H7 (cell line): Measurements from ENCODE around the gene MAD2L2. TPM values are rescaled to one million over a fixed set of nuclear protein-coding genes. Genes with fewer than 3 reads are reported as not detected.

ENCODE experiments used
- DNase-seq: peaks from one replicate; pipeline ENCODE4 v3.0.0; 2012
- H3K27me3 ChIP-seq: 2 replicates; pipeline ENCODE4 v1.6.0; 2011; ENCODE audit warnings: mild to moderate bottlenecking, low read length; ENCODE audit not compliant: control insufficient read depth, insufficient read depth
- H3K36me3 ChIP-seq: replicated peaks from 2 replicates; pipeline ENCODE4 v1.5.1; 2011; ENCODE audit warnings: low read length; ENCODE audit not compliant: control insufficient read depth, insufficient read depth
- H3K4me3 ChIP-seq: 2 replicates; pipeline ENCODE4 v1.5.1; 2011; ENCODE audit warnings: low read depth, mild to moderate bottlenecking, control low read depth, low read length, moderate library complexity; ENCODE audit not compliant: insufficient read depth
- total RNA-seq: library from RNA; depleted of rRNA; stranded (reverse); fragments of >200 nt; shearing (Covaris generic); gene quantifications from 2 replicates; pipeline ENCODE4 v1.2.3, GENCODE V29; 2014

Gene MAD2L2
- total RNA-seq, 1 experiment from 2014 or later = 786 TPM

- peaks cover 26% of the 10 kb centered on the region for H3K36me3 ChIP-seq
- DNase-seq = peak; percentile 86
Observed at GRCh38 chr1:11680270-11681070, 478 bp downstream of the MAD2L2 start.

GRCh38 chr1:11678442-11678841 is 2.5 kb downstream of the MAD2L2 start:
- no peaks in the 10 kb centered on the region for H3K27me3 ChIP-seq
- DNase-seq = no peak
- H3K4me3 ChIP-seq = no peak overlapping the region
- H3K36me3 ChIP-seq = peaks cover 41% of the 10 kb centered on the region

More at GRCh38 chr1:11680270-11681070, 478 bp downstream of the MAD2L2 start:
- Histone ChIP-seq H3K4me3 (peak overlapping the region; percentile 99), H3K27me3 (no peaks in the 10 kb centered on the region)

GRCh38 chr1:11676386-11677103 is 4.4 kb downstream of the MAD2L2 start:
- DNase-seq = peak; percentile 76
- peaks cover 53% of the 10 kb centered on the region for H3K36me3 ChIP-seq
- H3K4me3 ChIP-seq = no peak overlapping the region
- H3K27me3 ChIP-seq = no peaks in the 10 kb centered on the region

- no peak overlapping the region for H3K4me3 ChIP-seq
- no peaks in the 10 kb centered on the region for H3K27me3 ChIP-seq
- peaks cover 61% of the 10 kb centered on the region for H3K36me3 ChIP-seq
- DNase-seq = peak; percentile 47
Observed at GRCh38 chr1:11675325-11675724, 5.6 kb downstream of the MAD2L2 start.

GRCh38 chr1:11674488-11674887 is 6.5 kb downstream of the MAD2L2 start:
- H3K36me3 ChIP-seq = peaks cover 64% of the 10 kb centered on the region

GRCh38 chr1:11673089-11673769 is 7.7 kb downstream of the MAD2L2 start:
- Histone ChIP-seq H3K27me3 (no peaks in the 10 kb centered on the region), H3K4me3 (no peak overlapping the region), H3K36me3 (peaks cover 58% of the 10 kb centered on the region)
- peak; percentile 54 for DNase-seq

More at GRCh38 chr1:11674488-11674887, 6.5 kb downstream of the MAD2L2 start:
- no peaks in the 10 kb centered on the region for H3K27me3 ChIP-seq
- no peak overlapping the region for H3K4me3 ChIP-seq
- peak; percentile 55 for DNase-seq

- H3K27me3 ChIP-seq = no peaks in the 10 kb centered on the region
- peak; percentile 46 for DNase-seq
- no peak overlapping the region for H3K4me3 ChIP-seq
- peaks cover 54% of the 10 kb centered on the region for H3K36me3 ChIP-seq
Observed at GRCh38 chr1:11671544-11672286, 9.2 kb downstream of the MAD2L2 start.

GRCh38 chr1:11671205-11671543 is 9.8 kb downstream of the MAD2L2 start:
- peaks cover 48% of the 10 kb centered on the region for H3K36me3 ChIP-seq
- DNase-seq = no peak
- no peaks in the 10 kb centered on the region for H3K27me3 ChIP-seq
- no peak overlapping the region for H3K4me3 ChIP-seq

- DNase-seq = no peak
- Histone ChIP-seq H3K4me3 (no peak overlapping the region), H3K27me3 (no peaks in the 10 kb centered on the region), H3K36me3 (peaks cover 45% of the 10 kb centered on the region)
Observed at GRCh38 chr1:11670747-11671146, 10.2 kb downstream of the MAD2L2 start.

GRCh38 chr1:11668516-11668915 is 12.4 kb downstream of the MAD2L2 start:
- H3K4me3 ChIP-seq = no peak overlapping the region
- DNase-seq = no peak
- H3K27me3 ChIP-seq = no peaks in the 10 kb centered on the region
- peaks cover 27% of the 10 kb centered on the region for H3K36me3 ChIP-seq

- DNase-seq = peak; percentile 90
- Histone ChIP-seq H3K36me3 (peaks cover 4% of the 10 kb centered on the region), H3K27me3 (no peaks in the 10 kb centered on the region), H3K4me3 (peak overlapping the region; percentile 38)
Observed at GRCh38 chr1:11664336-11665065, 16.4 kb downstream of the MAD2L2 start.

GRCh38 chr1:11661103-11661502 is 19.8 kb downstream of the MAD2L2 start:
- DNase-seq = no peak
- Histone ChIP-seq H3K27me3 (no peaks in the 10 kb centered on the region), H3K36me3 (peaks cover 7% of the 10 kb centered on the region), H3K4me3 (no peak overlapping the region)

GRCh38 chr1:11659748-11660147 is 21.2 kb downstream of the MAD2L2 start:
- DNase-seq = no peak
- Histone ChIP-seq H3K27me3 (peaks cover 2% of the 10 kb centered on the region; the same call in 1 of the 2 replicates), H3K4me3 (no peak overlapping the region), H3K36me3 (peaks cover 9% of the 10 kb centered on the region)

- H3K36me3 ChIP-seq = peaks cover 9% of the 10 kb centered on the region
- DNase-seq = no peak
Observed at GRCh38 chr1:11658542-11658941, 22.4 kb downstream of the MAD2L2 start.

More at GRCh38 chr1:11658542-11658941, 22.4 kb downstream of the MAD2L2 start:
- H3K4me3 ChIP-seq = no peak overlapping the region
- peaks cover 7% of the 10 kb centered on the region for H3K27me3 ChIP-seq
